ENCODE results near the gene UBE4B. TPM values are rescaled to one million over a fixed set of nuclear protein-coding genes. Genes with fewer than 3 reads are reported as not detected.
"Not testable (repeated sequence)": the region's sequence is repeated elsewhere in the genome, so short reads cannot be mapped to it uniquely, and the experiment has no call there.

UBE4B gene
- total and polyA plus RNA-seq, 2 donors (not counting 1 experiment from before 2014, with no cell fraction given), result 21.7 to 57.5 TPM

- intact Hi-C loops (cut with micrococcal nuclease), result no loop called here
- H2AFZ ChIP-seq (ENCODE audit: insufficient read depth, low read depth, low read length, poor library complexity, severe bottlenecking), result no peak overlapping the region
- no peak overlapping the region for H3K4me3 Mint-ChIP-seq
- ATAC-seq (ENCODE audit: low read depth) (no peak), DNase-seq (no peak)
- H3K27me3 ChIP-seq (replicated peaks in 1 of 4; ENCODE audit: control extremely low read depth in 1 of 4, control insufficient read depth in 3 of 4, insufficient read depth in 4 of 4, low read length in 3 of 4), result peaks cover 0 to 6% (median 0%) of the 10 kb centered on the region in 4 experiments
- POLR2A ChIA-PET, result no interaction called here
- H3K4me1 Mint-ChIP-seq, result no peaks in the 10 kb centered on the region
- 100% methylated on average over 1 of the region's 4 CpGs for WGBS (ENCODE audit: insufficient coverage)
- no peak overlapping the region for H3K4me3 ChIP-seq (ENCODE audit: control extremely low read depth in 1 of 5, extremely low read depth in 1 of 5, insufficient read depth in 1 of 5, low read depth in 2 of 5, low read length in 4 of 5)
- no peaks in the 10 kb centered on the region for H3K79me2 ChIP-seq (ENCODE audit: control insufficient read depth, insufficient read depth, low read length)
- H3K9ac ChIP-seq (ENCODE audit: low read length), result no peak overlapping the region
- H3K4me1 ChIP-seq (ENCODE audit: control insufficient read depth in 2 of 2, insufficient read depth in 2 of 2, low read length in 2 of 2), result no peaks in the 10 kb centered on the region
- H3K27ac Mint-ChIP-seq, result no peak overlapping the region
- no peaks in the 10 kb centered on the region for H4K20me1 ChIP-seq (ENCODE audit: control insufficient read depth, insufficient read depth, low read length, poor library complexity, severe bottlenecking)
- no peaks in the 10 kb centered on the region for H3K9me3 ChIP-seq (ENCODE audit: control extremely low read depth in 1 of 3, control insufficient read depth in 2 of 3, insufficient read depth in 1 of 3, low read length in 2 of 3)
- no peak overlapping the region for H3K4me2 ChIP-seq (replicated peaks; ENCODE audit: low read depth, low read length, poor library complexity, severe bottlenecking)
- H3K27me3 Mint-ChIP-seq, result peaks cover 9% of the 10 kb centered on the region
- H3K36me3 ChIP-seq (replicated peaks in 1 of 2; ENCODE audit: control extremely low read depth in 1 of 2, control insufficient read depth in 1 of 2, extremely low read depth in 1 of 2, insufficient read depth in 2 of 2, low read length in 1 of 2), result no peaks in the 10 kb centered on the region
- H3K27ac ChIP-seq (ENCODE audit: low read length in 2 of 2), result no peak overlapping the region
- no peaks in the 10 kb centered on the region for H3K9me3 Mint-ChIP-seq (ENCODE audit: insufficient read depth)
- CTCF ChIA-PET, result interaction anchor here (1.3 kb wide), 1 partner anchor 9 kb away, joined by 4 read pairs; no protein-coding TSS in a partner anchor
- TF ChIP-seq CTCF (IDR thresholded peaks at IDR 0.05) (no peak), EZH2 (IDR thresholded peaks at IDR 0.05; ENCODE audit: borderline replicate concordance, insufficient read depth, low read depth, low read length, poor library complexity, severe bottlenecking) (no peak)
These were observed 167.9 kb downstream of the UBE4B start for GRCh38 chr1:10200620-10201019.

- Histone ChIP-seq H4K20me1 (ENCODE audit: control insufficient read depth, insufficient read depth, low read length, poor library complexity, severe bottlenecking) (no peaks in the 10 kb centered on the region), H3K4me3 (ENCODE audit: control extremely low read depth in 1 of 5, extremely low read depth in 1 of 5, insufficient read depth in 1 of 5, low read depth in 2 of 5, low read length in 4 of 5) (no peak overlapping the region), H3K79me2 (ENCODE audit: control insufficient read depth, insufficient read depth, low read length) (no peaks in the 10 kb centered on the region), H3K27ac (ENCODE audit: low read length in 2 of 2) (no peak overlapping the region), H3K9me3 (ENCODE audit: control extremely low read depth in 1 of 3, control insufficient read depth in 2 of 3, insufficient read depth in 1 of 3, low read length in 2 of 3) (no peaks in the 10 kb centered on the region), H3K4me2 (replicated peaks; ENCODE audit: low read depth, low read length, poor library complexity, severe bottlenecking) (no peak overlapping the region), H3K9ac (ENCODE audit: low read length) (no peak overlapping the region), H3K36me3 (replicated peaks in 1 of 2; ENCODE audit: control extremely low read depth in 1 of 2, control insufficient read depth in 1 of 2, extremely low read depth in 1 of 2, insufficient read depth in 2 of 2, low read length in 1 of 2) (no peaks in the 10 kb centered on the region), H2AFZ (ENCODE audit: insufficient read depth, low read depth, low read length, poor library complexity, severe bottlenecking) (no peak overlapping the region), H3K4me1 (ENCODE audit: control insufficient read depth in 2 of 2, insufficient read depth in 2 of 2, low read length in 2 of 2) (peaks cover under 1% of the 10 kb centered on the region in 2 donors), H3K27me3 (replicated peaks in 1 of 4; ENCODE audit: control extremely low read depth in 1 of 4, control insufficient read depth in 3 of 4, insufficient read depth in 4 of 4, low read length in 3 of 4) (peaks cover 0 to 6% (median 0%) of the 10 kb centered on the region in 4 experiments)
- H3K4me1 Mint-ChIP-seq, result peaks cover 3% of the 10 kb centered on the region
- WGBS (ENCODE audit: insufficient coverage), result 96% methylated on average over 4 of the region's 7 CpGs
- H3K27ac Mint-ChIP-seq, result no peak overlapping the region
- DNase-seq, result no peak
- intact Hi-C loops (cut with micrococcal nuclease), result no loop called here
- CTCF ChIA-PET, result interaction anchor here (0.6 to 0.7 kb wide), 2 partner anchors 1035 to 1581 kb away, joined by 3 read pairs; no protein-coding TSS in a partner anchor
- POLR2A ChIA-PET, result no interaction called here
- ATAC-seq (ENCODE audit: low read depth), result no peak
- peaks cover 4% of the 10 kb centered on the region for H3K27me3 Mint-ChIP-seq
- no peaks in the 10 kb centered on the region for H3K9me3 Mint-ChIP-seq (ENCODE audit: insufficient read depth)
- no peak for TF ChIP-seq EZH2 (IDR thresholded peaks at IDR 0.05; ENCODE audit: borderline replicate concordance, insufficient read depth, low read depth, low read length, poor library complexity, severe bottlenecking)
- no peak for TF ChIP-seq CTCF (IDR thresholded peaks at IDR 0.05)
- H3K4me3 Mint-ChIP-seq, result no peak overlapping the region
These were observed 171.4 kb downstream of the UBE4B start for GRCh38 chr1:10204003-10204642.

- CTCF ChIA-PET, result interaction anchor here (0.6 kb wide), 1 partner anchor 185 kb away, joined by 5 read pairs; no protein-coding TSS in a partner anchor
- H3K4me1 ChIP-seq (ENCODE audit: control insufficient read depth in 2 of 2, insufficient read depth in 2 of 2, low read length in 2 of 2); H2AFZ ChIP-seq (ENCODE audit: insufficient read depth, low read depth, low read length, poor library complexity, severe bottlenecking); H3K36me3 ChIP-seq (replicated peaks in 1 of 2; ENCODE audit: control extremely low read depth in 1 of 2, control insufficient read depth in 1 of 2, extremely low read depth in 1 of 2, insufficient read depth in 2 of 2, low read length in 1 of 2); H3K4me3 ChIP-seq (ENCODE audit: control extremely low read depth in 1 of 5, extremely low read depth in 1 of 5, insufficient read depth in 1 of 5, low read depth in 2 of 5, low read length in 4 of 5); H3K9ac ChIP-seq (ENCODE audit: low read length); H3K9me3 Mint-ChIP-seq (ENCODE audit: insufficient read depth); H3K79me2 ChIP-seq (ENCODE audit: control insufficient read depth, insufficient read depth, low read length); H3K4me3 Mint-ChIP-seq; ATAC-seq (ENCODE audit: low read depth); intact Hi-C loops (cut with micrococcal nuclease); H4K20me1 ChIP-seq (ENCODE audit: control insufficient read depth, insufficient read depth, low read length, poor library complexity, severe bottlenecking); H3K27ac Mint-ChIP-seq; DNase-seq; H3K4me2 ChIP-seq (replicated peaks; ENCODE audit: low read depth, low read length, poor library complexity, severe bottlenecking); H3K27me3 ChIP-seq (replicated peaks in 1 of 4; ENCODE audit: control extremely low read depth in 1 of 4, control insufficient read depth in 3 of 4, insufficient read depth in 4 of 4, low read length in 3 of 4); H3K27me3 Mint-ChIP-seq; H3K9me3 ChIP-seq (ENCODE audit: control extremely low read depth in 1 of 3, control insufficient read depth in 2 of 3, insufficient read depth in 1 of 3, low read length in 2 of 3); H3K27ac ChIP-seq (ENCODE audit: low read length in 2 of 2): not testable (repeated sequence)
- 89% methylated on average over 10 of the region's 14 CpGs for WGBS (ENCODE audit: insufficient coverage)
- H3K4me1 Mint-ChIP-seq, result peaks cover 13% of the 10 kb centered on the region
- POLR2A ChIA-PET, result interaction anchor here (0.6 kb wide), 1 partner anchor 708 kb away, joined by 8 read pairs; no protein-coding TSS in a partner anchor
These were observed 172.4 kb downstream of the UBE4B start for GRCh38 chr1:10205206-10205605.

Data from B cell (primary cell).